GM12872 (cell line): ENCODE measurements around the gene MAPKAP1.

ENCODE experiments used
- CTCF ChIP-seq: IDR thresholded peaks from 3 replicates; pipeline ENCODE4 v1.5.1; 2011; ENCODE audit warnings: low read depth, mild to moderate bottlenecking, low read length, moderate library complexity; ENCODE audit not compliant: insufficient read depth

Gene MAPKAP1

GRCh38 chr9:125639057-125639456, 68.0 kb downstream of the MAPKAP1 start:
- TF ChIP-seq CTCF, result no peak

- no peak for TF ChIP-seq CTCF
Observed at GRCh38 chr9:125638239-125639045, 68.6 kb downstream of the MAPKAP1 start.

- no peak for TF ChIP-seq CTCF
Observed at GRCh38 chr9:125637241-125637640, 69.8 kb downstream of the MAPKAP1 start.

- no peak for TF ChIP-seq CTCF
Observed at GRCh38 chr9:125635888-125636287, 71.1 kb downstream of the MAPKAP1 start.

- TF ChIP-seq CTCF, result no peak
Observed at GRCh38 chr9:125634040-125634717, 72.8 kb downstream of the MAPKAP1 start.

- 0 out of 3 replicates have a peak, but pooled peaks have one; percentile 1 for TF ChIP-seq CTCF
Observed at GRCh38 chr9:125633116-125633745, 73.8 kb downstream of the MAPKAP1 start.

GRCh38 chr9:125632321-125633115, 74.5 kb downstream of the MAPKAP1 start:
- TF ChIP-seq CTCF, result no peak
